GM10847 (cell line): ENCODE data around the gene NSUN3.

Experiments
- POLR2A ChIP-seq: IDR thresholded peaks from 2 replicates; pipeline ENCODE4 v1.6.1; 2011; ENCODE audit not compliant: insufficient read length; ENCODE audit errors: extremely low read depth

The NSUN3 gene

GRCh38 chr3:94065819-94066480 lies 3.1 kb downstream of the NSUN3 start:
- no peak for TF ChIP-seq POLR2A

DNA sequence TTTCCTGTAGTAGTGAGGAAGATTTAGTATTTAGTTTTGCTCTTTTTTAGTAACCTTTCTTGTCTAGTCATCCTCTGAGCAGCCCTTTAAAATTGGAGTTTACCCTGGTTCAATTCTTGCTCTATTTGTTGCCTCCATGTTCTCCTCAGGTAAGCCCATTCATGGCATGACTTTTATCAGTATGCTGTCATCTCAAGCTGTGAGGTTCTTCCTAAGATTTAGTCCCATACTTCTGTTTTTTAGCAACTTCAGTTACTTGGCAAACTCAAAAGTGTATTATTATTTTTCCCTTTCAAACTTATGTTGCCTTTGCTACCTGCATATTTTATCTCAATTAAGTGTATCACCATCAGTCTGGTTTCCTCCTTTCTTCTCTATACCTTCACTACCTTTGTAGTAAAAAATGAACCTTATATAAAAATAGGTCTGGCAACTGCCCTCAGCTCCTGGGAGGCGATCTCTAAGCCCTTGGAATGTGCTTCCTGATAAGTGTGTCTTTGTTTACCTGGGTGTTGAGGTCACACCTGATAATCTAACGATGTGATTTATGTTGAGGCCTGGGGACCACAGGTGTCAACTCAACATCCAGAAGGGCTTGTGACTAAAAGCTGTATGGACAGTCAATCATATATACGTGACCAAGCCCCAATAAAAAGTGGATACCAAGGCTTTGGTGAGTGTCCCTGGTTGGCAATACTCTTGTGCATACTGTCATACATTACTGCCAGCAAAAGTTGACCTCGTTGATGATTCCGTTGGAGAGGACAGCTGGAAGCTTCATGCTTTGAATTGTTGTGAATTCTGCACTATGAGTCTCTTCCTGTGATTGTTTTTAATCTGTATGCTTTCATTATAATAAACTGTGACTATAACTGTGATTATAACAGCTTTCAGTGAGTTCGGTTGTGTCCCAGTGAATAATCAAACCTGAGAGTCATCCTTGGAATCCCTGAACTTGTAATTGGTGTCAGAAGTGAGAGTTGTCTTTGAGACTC lies 3.9 kb downstream of the NSUN3 start:
- TF ChIP-seq POLR2A: no peak

- no peak for TF ChIP-seq POLR2A
These were observed 6.4 kb downstream of the NSUN3 start for GRCh38 chr3:94069194-94069813.

GRCh38 chr3:94070341-94070911 lies 7.6 kb downstream of the NSUN3 start:
- no peak for TF ChIP-seq POLR2A

GRCh38 chr3:94071713-94072284 lies 8.9 kb downstream of the NSUN3 start:
- TF ChIP-seq POLR2A: no peak

GRCh38 chr3:94076055-94076454 lies 13.2 kb downstream of the NSUN3 start:
- TF ChIP-seq POLR2A: no peak

DNA sequence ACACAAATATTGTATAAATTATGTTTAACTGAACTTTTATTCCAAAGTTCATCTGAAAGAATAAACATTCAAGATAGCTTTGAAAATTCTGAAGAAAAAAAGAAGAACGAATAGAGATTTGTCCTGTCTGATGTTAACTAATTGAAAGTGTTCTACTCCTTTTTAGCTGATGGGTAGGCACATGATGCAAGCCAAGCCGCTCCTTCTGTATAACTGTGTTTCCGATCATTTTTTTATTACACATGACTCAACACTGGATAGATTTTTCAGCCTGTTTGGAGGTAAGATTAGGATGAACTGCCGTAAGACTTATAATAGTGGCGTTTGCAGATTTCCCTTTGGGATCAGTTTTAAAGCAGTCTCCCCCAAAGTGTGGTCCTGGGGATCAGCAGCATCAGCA lies 19.0 kb downstream of the NSUN3 start:
- TF ChIP-seq POLR2A: no peak

GRCh38 chr3:94082391-94082937 lies 19.6 kb downstream of the NSUN3 start:
- no peak for TF ChIP-seq POLR2A

- no peak for TF ChIP-seq POLR2A
These were observed 20.4 kb downstream of the NSUN3 start for GRCh38 chr3:94083261-94083660.

GRCh38 chr3:94089126-94089525 lies 26.3 kb downstream of the NSUN3 start:
- no peak for TF ChIP-seq POLR2A

- no peak for TF ChIP-seq POLR2A
These were observed 29.2 kb downstream of the NSUN3 start for GRCh38 chr3:94092086-94092485.

- no peak for TF ChIP-seq POLR2A
These were observed 30.3 kb downstream of the NSUN3 start for GRCh38 chr3:94093151-94093550.

GRCh38 chr3:94095111-94095510 lies 32.2 kb downstream of the NSUN3 start:
- TF ChIP-seq POLR2A: no peak

DNA sequence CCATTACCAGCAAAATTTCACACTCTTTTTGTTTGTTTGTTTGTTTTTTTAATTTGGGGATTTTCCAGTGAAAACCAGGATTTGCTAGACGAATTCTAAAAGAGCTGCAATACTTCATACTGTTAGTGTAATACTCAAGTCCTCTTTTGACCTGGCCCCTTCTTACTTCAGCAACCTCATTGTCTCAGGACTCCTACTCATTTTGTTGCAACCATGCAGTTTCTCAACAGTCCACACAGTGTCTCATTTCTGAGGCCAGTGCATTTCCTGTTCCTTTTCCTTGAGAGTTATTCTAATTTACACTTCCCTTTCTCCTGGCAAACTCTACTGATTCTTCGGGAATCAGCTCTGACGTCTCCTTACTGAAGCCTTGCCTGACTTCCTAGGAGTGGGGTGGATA lies 35.6 kb downstream of the NSUN3 start:
- TF ChIP-seq POLR2A: no peak

GRCh38 chr3:94099311-94099710 lies 36.5 kb downstream of the NSUN3 start:
- no peak for TF ChIP-seq POLR2A

GRCh38 chr3:94101860-94102259 lies 39.0 kb downstream of the NSUN3 start:
- TF ChIP-seq POLR2A: no peak
